Inflammatory macrophage treated with lipopolysaccharide for 1 hour (primary cell): ENCODE data around the gene UPB1.
A peak's percentile ranks its signal among the peaks of the same experiment; 100 is the strongest.

Source experiments
- DNase-seq, 2 donors: peaks; one replicate each; pipeline ENCODE4 v3.0.0-alpha.2; 2020 to 2022

The UPB1 gene

DNA sequence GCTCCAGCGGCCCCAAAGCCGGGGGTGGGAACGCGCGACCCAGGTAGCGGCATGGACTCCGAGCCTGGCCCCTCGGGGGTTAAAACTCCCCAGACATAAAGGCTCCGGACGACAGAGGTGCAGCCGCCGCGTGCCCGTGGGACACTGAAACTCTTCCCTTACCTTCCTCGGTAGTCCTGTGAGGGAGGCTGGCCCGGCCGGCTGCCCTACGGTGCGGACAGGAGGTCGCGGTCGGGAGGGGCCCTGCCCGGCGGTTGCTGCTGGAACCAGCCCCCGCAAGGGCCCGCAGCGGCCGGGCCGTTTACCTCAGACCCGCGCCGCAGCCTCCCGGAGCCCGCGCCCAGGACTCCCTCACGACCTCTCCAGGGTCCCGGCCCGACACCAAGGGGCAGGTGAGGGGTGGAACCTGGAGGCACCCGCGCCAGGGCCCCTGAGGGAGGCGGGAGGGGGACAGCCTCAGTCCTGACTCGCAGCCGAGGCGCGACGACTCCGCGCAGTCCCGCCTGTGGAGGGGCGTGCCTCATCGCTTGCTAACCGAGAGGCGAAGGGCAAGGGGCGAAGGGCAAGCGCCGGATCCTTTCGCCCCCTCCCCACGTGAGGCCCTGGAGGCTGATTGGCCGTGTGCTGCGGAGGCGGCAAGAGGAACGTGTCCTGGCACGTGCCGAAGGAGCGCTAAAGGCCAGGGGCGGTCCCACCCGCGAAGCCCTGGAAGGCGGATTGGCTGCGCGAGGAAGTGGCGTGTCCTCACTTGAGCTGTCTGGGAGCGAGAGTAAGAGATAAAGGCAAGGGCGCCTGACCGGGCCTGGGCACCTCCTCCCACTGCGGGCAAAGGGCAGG lies at the start of gene UPB1:
Gene UPB1 (plus strand): TSS at position 805 of the 837 bp plus-strand sequence. CDS start 72 bp downstream, outside the sequence.
- DNase-seq = no peak

DNA sequence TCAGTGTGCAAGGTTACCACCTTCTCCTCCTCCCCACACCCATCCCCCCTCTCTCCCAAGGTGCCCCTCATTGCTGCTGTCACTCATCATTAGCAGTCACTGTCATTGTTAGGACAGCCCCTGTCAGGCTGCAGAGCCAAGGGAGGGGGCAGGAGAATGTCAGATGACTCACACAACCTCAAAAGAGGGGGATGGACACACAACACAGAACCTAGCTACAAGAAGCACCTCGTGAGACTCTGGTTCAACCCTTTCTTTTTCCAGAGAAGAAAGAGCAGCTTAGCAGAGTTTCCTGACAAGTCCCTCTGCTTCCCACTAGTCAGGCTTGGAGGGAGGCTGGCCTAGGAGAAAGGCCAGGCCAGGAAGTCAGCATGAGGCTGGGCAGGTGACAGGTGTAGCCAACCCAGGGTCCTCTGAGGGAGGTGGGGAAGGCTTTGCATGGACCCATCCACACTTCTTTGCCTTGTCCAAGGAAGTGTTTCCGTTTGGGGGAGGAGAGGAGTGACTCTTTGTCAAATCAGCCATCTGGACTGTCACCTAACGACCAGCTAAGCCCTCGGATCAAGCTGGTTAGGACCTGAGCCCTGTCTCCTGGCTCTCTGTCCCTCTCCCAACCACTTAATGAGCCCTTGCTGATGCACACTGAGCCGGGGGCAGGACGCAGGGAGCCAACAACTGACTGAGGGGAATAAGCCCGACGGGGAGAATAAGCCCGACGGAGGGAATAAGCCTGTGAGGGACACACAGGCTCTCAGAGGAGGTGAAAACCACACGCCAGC lies 49.5 kb upstream of the UPB1 start:
- no peak for DNase-seq

DNA sequence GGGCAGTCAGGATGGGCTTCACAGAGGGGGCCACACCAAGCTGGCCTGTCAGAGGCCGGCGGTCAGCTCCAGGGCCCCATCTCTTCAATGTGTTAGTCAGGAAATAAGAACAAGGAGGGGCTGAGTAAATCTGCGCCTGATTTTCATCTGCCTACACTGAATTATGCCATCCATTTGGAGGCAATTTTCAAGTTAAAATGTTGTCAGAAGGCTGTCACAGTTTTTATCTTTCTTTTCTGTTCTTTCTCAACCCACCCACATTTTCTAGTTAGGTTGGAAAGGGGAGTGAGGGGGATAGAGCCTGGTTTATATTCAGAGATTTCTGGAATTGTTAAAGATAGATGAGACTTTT lies 48.9 kb upstream of the UPB1 start:
- DNase-seq = no peak

DNA sequence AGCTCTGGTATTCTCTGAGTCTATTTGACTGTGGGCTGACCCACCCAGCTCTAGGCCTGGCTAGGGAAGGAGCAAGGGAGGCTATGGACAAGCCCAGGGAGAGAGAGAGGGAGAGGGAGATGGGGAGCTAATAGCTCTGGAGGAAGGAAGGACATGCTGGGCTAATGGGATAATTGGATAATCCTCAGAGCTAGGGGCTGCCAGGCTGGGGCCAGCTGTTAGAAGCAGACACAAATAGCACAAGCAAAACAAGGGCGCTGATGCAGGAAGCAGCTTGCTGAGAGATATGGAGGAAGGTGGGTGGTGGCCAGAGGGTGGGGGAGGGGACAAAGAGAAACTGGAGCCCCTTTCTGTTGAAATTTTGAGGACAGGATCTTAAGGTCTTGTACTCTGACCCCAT lies 44.5 kb upstream of the UPB1 start:
- DNase-seq = no peak

DNA sequence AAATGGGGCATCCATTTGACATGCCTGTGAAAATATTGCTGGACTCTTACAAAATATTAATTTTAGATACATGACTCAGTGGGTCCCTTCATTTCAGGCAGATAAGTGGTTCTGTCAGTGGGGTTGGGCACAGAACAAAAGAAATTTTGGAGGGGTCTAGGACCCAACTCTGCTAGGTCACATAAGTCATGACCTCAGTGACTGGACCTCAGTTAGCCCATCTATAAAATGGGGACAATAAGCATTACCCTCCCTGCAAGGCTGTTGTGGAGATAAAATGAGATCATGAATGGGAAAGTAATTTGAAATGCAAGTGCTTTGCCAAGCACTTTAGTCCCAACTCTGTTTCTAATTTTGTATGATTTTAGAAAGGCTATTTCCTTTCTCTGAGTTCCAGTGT lies 44.0 kb upstream of the UPB1 start:
- DNase-seq = no peak

DNA sequence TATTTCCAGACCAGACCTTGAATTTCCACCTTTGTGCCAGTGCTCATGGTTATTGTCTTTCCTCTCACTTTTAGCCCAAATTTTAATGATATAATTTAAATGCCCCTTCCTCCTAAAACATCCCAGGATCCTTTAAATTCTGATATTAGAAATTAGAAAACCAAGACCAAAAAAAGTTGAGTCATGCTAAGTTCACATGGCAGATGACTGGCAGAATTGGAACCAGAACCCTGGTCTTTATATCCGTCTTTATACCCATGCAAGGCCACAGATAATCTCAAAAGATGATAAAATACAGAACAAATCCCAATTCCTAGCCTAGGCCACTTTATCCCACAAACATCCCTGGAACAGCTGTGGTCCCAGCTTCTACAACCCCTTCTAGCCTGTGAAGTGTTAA lies 41.3 kb upstream of the UPB1 start:
- DNase-seq = no peak

DNA sequence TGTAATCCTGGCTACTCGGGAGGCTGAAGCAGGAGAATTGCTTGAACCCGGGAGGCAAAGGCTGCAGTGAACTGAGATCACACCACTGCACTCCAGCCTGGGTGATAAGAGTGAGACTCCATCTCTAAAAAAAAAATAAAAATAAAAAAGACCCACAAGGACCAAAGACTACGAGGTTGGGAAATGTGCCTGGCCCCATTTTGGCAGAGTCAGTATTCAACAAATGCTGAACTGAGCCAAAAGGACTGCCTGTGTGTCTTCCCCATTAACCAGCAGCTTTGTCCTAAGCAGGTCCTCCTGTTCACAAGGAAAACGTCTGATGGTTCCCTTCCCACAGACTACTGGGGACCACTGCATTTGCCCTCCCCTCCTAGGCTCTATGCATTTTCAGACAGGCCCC lies 40.1 kb upstream of the UPB1 start:
- DNase-seq = no peak

DNA sequence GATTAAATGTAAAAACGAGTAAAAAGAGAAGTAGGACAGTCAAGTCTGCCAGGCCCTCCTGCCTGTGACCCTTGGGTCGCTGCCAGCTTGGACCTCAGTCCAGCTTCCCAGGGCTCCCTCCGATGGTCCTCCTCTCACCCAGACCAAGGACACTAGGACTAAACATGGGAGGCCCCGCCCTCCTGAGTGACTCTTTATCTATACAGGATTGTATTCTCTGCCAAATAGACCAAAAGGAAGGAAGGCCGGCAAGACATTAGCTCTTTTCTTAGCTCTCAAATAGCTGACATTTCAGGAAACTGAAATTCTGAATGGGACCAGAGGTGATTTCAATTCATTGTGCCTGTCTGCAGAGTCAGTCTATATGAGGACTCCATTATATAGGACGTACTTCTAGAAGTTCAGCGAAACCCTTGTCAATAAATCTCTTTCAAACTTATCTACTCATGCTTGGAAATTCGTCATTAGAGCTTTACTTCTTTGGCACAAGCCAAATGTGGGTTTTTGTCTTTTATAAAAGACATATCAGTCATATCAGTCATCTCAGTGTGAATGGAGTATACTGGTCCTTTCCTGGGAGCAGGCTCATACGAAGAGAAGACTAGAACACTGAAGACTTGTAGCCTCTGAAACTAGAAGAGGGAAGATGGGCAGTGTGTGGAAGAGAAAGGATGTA lies 39.2 kb upstream of the UPB1 start:
- DNase-seq = no peak

DNA sequence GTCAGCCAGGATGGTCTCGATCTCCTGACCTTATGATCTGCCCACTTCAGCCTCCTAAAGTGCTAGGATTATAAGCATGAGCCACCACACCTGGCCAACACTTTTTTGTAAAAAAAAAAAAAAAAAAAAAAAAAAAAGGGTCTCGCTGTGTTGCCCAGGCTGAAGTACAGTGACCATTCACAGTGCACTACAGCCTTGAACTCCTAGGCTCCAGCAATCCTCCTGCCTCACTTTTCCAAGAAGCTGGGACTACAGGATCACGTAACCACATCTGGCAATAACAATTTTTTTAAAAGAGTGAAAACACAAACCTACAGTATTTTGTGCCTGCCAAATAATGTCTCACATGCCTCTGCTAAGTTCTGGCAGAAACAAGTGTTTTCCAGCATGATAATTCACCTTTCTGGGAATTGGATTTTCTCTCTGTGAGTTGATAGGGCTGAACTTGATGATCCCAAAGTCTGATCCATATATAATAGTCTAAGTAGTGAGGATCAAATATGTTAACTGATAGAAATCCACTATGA lies 37.2 kb upstream of the UPB1 start:
- DNase-seq = no peak

DNA sequence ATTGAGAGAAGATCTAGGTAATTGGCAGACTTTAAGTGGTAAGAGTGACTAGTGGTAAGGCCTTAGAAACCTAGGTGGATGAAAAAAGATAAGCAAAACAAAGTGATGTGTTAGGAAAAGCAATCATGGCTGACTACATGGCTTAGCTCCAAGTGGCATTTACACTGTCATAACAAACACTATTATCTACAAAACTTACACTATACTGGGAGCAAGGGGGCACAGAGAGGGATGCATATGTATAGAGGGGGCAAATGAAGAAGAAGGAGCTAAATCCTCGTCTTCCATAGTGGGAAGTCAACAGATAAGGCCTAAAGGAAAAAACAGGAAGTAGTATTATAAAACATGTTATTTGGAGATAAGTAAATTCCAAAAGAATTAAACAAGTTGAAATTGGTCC lies 35.2 kb upstream of the UPB1 start:
- DNase-seq = no peak

DNA sequence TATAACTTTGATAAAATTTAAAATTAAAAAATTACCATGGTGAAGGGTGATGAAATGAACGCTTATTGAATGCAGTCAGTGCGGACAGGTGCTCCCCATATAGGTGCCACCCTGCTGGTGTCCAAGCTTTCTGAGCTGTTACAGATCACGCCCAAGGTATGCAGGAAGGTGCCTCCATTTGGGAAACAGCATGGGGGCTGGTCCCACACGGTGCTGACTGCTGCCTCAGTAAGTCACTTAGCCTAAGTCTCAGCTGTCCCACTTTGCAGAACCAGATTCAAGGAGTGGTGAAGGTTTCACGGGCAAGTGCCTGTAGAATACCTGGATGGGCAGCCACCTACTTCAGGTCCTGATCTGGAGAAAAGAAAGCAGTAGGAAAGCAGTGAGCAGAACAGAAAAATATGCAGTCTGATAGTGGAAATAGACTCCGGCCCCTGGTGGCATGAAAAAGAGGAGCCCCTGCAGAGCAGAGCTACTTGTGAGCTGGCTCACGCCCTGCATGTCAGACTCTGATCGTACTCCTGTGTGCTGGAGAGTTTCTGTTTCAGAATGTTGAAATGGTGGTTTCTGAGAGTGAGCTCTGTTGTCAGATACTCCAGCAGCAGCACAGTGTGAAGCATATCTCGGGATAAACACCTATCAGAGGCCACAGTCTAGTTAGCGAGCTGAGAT lies 34.6 kb upstream of the UPB1 start:
- DNase-seq = no peak

DNA sequence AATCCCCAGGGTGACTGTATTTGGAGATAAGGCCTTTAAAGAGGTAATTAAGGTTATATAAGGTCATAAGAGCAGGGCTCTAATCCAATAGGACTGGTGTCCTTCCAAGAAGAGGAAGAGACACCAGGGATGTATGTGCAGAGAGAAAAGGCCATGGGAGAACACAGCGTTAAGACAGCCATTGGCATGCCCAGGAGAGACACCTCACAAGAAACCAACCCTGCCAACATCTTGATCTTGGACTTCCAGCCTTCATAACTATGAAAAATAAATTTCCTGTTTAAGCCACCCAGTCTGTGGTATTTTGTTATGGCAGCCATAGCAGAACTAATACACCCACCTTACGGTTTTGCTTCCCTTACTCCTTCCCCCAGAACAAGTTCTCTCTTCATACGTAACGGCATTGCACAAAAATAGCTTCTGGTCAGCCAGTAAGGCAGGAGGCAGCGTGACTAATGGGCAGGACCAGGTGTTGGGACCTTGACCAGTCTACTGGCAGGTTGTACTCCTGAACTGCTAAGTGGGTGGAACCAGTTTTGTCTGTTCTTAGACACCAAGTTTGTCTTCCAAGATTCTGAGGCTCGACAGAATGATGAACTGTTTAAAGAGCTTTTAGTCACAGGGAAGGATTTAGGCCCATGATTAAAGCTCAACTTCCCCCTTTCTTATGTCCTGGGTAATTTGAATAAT lies 31.9 kb upstream of the UPB1 start:
- peak; percentile 67 to 75 for DNase-seq

DNA sequence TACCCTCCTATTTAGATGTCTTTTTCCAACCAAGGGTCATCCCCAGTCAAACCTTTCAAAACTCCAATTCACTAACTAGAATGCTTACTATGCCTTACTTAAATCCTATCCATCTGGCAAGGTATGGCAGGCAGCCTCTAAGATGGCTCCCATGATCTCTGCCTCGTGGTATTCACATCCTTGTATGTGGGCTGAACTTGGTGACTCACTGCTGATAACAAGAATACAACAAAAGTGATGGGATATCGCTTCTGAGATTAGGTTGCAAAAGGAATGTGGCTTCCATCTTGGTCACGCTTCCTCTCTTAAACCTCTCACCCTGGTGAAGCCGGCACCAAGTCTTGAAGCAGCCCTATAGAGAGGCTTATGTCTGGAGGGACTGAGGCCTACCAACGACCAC lies 29.6 kb upstream of the UPB1 start:
- no peak for DNase-seq

DNA sequence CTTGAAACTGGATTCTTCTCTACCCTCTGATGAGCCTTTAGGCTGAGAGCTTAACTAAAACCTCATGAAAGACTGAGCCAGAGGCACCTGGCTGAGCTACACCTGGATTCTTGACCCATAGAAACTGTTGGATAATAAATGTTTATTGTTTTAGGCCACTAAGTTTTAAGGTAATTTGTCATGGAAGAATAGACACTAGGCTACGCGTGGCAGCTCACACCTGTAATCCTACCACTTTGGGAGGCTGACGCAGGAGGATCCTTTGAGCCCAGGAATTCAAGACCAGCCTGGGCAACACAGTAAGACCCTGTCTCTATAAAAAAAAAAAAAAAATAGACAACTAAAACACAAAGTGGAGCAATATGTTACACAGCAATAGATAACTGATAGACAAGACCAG lies 29.2 kb upstream of the UPB1 start:
- no peak for DNase-seq

DNA sequence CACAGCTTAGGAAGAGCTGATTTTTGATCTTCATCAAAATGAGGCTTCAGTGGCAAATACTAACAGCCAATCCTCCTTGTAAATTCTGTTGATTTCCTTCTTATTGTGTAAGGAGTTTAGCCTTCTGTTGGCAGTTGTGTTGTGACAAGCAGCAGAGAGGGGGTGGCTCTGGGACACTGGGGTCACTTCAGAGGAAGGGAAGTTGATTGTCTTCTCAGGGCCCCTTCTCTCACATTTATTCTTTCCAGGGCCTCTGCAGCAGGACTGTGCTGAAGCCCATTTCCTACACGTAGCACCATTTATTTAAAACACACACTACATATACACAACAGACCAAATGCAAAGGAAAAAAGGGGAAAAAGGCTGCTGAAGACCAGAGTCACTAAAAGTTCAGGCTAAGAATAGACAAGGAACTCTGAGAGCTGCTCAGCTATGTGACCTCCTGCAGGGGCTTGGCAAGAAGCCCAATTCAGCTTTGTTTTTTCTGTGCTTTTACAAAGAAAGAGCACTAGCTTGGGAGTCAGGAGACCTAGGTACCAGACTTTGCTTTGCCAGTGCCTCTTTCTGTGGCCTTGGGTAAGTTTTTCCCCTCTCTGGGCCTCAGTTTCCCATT lies 28.3 kb upstream of the UPB1 start:
- no peak for DNase-seq

DNA sequence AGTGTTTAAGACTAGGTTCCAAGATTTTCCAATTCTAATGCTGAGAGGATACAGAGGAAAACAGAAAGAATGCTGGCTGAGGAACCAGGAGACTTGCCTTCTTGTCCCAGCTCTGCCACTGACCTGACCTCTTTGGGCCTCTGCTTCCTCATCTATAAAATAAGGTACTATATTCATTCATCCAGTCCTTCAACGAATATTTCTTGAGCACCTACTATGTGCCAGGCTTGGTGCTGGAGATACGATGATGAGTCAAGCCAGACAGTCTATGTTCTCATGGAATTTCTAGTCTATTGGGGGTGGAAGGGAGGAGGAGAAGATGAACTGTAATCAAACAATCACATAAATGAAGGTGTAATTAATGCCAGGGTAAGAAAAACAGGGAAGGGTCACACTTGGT lies 27.8 kb upstream of the UPB1 start:
- DNase-seq = no peak

DNA sequence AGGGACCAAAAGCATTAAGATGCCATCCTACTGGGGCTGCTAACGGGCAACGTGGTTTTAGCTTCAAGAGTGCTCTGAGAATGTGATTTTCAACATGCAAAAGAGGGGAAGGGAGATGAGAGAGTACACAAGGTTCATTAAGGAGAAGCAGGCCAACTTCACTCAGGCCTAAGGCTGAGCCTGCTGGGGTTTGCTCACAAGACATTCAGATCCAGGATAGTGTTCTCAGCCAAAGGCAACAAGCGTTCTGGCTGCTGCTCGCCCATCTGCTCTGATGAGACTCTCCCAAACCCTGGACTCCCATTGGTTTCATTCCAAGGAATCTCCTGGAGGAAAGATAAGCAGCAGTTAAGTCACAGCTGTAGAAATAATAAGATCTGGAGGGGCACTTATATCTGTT lies 23.6 kb upstream of the UPB1 start:
- DNase-seq = no peak

DNA sequence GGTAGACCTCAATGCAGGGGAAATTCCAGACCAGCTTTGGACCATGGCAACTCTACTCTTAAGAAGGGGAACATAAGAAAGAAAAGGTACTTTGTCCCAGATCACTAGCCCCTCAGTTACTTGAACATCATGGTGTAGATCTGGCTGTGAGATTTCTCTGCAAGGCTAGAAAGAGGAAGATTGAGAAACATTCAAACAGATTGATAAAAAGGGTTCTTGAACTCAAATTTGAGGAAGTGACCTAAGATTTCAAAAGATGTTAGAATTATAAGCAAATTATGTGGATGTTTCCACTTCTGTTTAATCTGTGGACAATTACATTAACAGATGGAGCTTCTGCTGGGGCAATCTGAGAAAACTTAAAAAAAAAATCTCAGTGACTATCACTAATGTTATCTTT lies 21.8 kb upstream of the UPB1 start:
- DNase-seq = peak; percentile 75 to 80

DNA sequence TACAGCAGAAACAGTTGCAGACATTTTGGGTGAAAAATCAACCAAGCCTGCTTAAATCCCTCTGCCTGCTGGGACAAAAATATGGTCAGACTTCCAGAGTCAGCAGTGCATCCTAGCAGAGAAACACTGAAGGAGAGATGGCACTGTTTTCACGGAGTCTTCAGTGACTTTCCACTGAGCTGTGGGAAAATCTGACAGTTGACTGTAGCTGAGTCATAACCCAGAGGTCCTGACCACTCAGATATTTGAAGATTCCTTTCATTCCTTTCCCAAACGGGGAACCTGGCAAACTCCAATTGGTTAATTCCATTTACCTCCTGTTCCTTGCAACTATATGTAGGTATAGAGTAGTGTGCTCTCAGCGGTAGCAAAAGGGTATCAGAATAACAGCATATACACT lies 20.9 kb upstream of the UPB1 start:
- peak; percentile 20 to 30 for DNase-seq

DNA sequence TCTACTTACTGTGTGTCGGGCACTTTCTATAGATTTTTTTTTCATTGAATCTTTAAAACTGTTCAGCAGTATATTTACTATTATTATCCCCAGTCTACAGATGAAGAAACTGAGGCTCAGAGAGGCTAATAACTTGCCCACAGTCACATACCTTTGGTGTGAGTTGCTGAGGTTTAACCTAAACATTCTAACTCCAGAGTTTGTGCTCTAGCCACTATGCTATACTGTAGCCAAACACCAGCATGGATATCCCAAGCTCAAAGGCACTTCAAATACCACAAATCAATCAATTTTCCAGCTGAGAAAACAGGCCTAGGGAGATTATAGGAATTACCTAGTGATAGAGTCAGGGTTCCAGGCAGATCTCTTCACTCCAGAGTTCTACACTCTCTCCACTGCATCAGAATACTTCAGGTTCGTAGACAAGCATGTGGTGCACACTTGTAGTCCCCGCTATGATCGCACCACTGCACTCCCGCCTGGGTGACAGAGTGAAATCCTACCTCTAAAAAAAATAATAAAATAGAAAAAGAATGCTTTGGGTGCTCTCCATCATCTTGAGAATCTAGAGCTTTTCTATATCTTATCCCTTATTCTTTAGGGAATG lies 20.4 kb upstream of the UPB1 start:
- no peak for DNase-seq

DNA sequence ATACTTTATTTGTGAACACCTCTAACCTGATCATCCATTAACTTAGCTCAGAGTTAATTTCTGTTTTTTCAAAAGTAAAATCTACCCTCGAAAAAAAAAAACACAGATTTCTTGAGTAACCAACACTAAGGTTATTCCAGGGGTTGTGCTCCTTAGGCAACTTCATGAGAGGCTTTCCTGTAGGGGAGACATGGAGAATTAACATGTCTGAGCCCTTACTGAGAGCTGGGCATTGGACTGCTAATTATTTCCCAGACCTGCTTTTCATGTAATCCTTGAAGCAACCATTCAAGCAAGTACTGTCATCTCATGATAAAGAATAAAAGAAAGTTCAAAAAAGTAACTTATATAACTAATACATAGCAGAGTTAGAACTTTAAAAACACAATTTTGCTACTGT lies 13.5 kb upstream of the UPB1 start:
- DNase-seq = no peak

DNA sequence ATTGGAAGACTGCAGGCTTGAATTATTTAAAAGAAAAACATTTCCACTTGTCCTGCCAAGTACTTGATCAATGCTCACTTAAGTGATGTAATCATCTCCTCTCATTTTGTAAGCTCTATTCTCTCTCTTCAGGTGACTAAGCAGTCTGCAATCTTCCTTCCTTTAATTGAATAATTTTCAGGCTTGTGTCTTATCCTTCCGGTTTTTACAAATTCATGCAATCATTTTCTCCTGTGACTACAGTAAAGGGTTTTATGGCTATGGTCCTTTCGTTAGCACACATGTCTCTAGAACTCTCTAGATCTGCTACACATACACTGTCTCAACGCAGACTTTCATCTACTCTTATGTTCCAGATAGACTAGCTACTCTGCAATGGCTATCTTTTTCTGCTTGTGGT lies 12.6 kb upstream of the UPB1 start:
- peak; percentile 83 to 88 for DNase-seq
